Retinal pigment epithelial cell (primary cell): ENCODE data around the gene ICAM4.
"Not testable (repeated sequence)": the region's sequence is repeated elsewhere in the genome, so short reads cannot be mapped to it uniquely, and the experiment has no call there.

Experiments used
- DNase-seq: peaks from one replicate; pipeline ENCODE4 v3.0.0-alpha.2; 2010; ENCODE audit warnings: low read depth
- H3K4me3 ChIP-seq: 2 replicates; pipeline ENCODE4 v1.5.1; 2011; ENCODE audit warnings: mild to moderate bottlenecking, low read length, control low read depth, moderate library complexity
- CTCF ChIP-seq: conservative IDR thresholded peaks from 2 replicates; pipeline ENCODE4 v1.5.1; 2011; ENCODE audit warnings: low read depth, low read length, control low read depth, inconsistent platforms

ICAM4 gene

GRCh38 chr19:10286803-10287737 is at the start of gene ICAM4:
TSS of gene ICAM4 (plus strand) at chr19:10286955. CDS start at chr19:10287013, 58 bp downstream.
- no peak for TF ChIP-seq CTCF
- DNase-seq = no peak
- no peak within 1 kb of the TSS for H3K4me3 ChIP-seq

GRCh38 chr19:10237702-10238101 is 49.1 kb upstream of the ICAM4 start:
- no peak for TF ChIP-seq CTCF
- no peak overlapping the region for H3K4me3 ChIP-seq
- no peak for DNase-seq

GRCh38 chr19:10238172-10238783 is 48.5 kb upstream of the ICAM4 start:
- no peak for DNase-seq
- no peak overlapping the region for H3K4me3 ChIP-seq
- no peak for TF ChIP-seq CTCF

- not testable (repeated sequence) for H3K4me3 ChIP-seq, DNase-seq
Observed at GRCh38 chr19:10241826-10242449, 44.8 kb upstream of the ICAM4 start.

GRCh38 chr19:10243606-10244005 is 43.1 kb upstream of the ICAM4 start:
- DNase-seq = no peak
- no peak overlapping the region for H3K4me3 ChIP-seq
- TF ChIP-seq CTCF = no peak

- no peak for DNase-seq
- no peak overlapping the region for H3K4me3 ChIP-seq
- no peak for TF ChIP-seq CTCF
Observed at GRCh38 chr19:10245189-10245939, 41.4 kb upstream of the ICAM4 start.

GRCh38 chr19:10246511-10246910 is 40.2 kb upstream of the ICAM4 start:
- TF ChIP-seq CTCF = no peak
- H3K4me3 ChIP-seq = no peak overlapping the region
- no peak for DNase-seq
